GM19455 (cell line): Measurements from ENCODE around the gene ADK.
"Not testable (repeated sequence)": the region's sequence is repeated elsewhere in the genome, so short reads cannot be mapped to it uniquely, and the experiment has no call there.

Experiments
- ATAC-seq: cut with Tn5 transposase; IDR thresholded peaks from one replicate; pipeline ENCODE4 v1.9.1; 2021; ENCODE audit not compliant: unreplicated experiment

ADK gene

DNA sequence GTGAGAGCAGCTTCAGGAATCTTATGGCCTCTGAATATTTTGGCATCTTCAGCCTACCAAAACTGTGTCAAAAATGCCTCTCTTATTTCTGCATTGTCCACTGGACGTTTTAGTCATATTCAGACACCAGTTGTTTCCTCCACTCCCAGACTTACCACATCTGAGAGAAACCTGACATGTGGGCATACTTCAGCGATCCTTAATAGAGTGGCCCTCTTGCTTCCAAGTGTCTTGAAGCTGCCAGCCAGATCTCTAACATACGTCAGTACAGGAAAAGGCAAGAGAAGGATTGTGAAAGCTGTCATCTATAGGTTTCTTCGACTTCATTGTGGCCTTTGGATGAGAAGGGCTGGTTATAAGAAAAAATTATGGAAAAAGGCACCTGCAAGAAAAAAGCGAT is 376.6 kb downstream of the ADK start:
- ATAC-seq: not testable (repeated sequence)

DNA sequence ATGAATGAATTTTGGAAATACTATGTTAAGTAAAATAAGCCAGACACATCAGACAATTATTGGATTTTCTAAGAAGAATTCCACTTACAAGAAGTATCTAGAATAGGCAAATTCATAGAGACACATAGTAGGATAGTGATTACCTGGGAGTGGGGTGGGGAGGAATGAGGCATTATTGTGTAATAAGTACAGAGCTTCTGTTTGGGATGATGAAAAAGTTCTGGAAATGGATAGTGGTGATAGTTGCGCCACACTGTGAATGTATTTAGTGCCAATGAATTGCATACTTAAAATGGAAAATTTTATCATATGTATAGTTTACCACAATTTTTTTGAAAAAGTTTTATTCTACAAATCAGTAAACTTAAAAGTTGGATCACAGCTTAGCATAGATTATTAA is 378.2 kb downstream of the ADK start:
- no peak for ATAC-seq

DNA sequence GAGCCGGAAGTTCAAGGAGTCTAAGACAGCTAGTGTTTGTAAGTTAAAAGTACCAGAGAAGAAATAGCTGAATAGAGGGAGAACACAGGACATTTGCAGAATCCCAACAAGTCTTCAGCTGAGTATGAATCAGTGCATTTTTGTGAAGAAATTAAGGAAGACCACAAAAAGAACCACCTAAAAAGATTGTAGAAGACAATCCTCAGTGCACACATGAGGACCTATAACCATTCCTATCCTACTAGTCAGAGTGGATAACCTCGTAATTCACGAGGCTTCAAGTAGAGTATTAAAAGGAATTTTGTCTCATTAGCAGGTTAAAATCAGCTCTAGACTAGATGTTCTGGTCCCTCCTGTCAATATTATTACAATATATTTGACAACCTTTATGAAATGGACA is 380.0 kb downstream of the ADK start:
- ATAC-seq: no peak

DNA sequence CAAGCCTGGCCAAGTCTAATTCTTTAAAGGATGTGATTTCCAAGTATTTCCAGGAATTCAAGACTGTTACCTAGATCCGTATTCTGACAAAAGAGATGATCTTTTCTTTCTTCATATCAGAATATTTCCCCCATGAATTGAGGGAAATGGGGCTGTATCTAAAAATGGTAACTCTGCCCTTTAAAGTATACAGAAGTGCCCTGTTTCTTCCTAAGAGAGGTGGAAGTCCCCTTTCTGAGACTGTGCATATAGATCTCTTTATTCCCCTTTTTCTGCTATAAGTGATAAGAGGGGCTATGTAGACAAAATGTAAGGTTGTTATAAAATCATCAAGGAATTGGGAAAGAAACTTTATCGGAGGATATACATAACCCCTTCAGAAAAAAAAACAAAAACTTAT is 388.3 kb downstream of the ADK start:
- no peak for ATAC-seq

DNA sequence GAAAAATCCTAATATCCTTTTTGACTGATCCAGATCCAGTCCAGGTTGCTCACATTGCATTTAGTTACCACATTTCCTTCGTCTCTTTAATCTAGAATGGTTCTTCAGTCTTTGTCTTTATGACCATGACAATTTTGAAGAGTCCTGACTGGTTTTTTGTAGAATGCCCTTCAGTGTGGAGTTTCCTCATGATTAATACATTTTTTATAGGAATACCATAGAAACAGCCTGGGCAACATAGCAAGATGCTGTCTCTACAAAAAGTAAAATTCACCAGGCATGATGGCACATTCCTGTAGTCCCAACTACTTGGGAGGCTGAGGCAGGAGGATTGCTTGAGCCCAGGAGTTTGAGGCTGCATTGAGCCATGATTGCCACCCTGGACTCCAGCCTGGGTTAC is 390.4 kb downstream of the ADK start:
- ATAC-seq: no peak

DNA sequence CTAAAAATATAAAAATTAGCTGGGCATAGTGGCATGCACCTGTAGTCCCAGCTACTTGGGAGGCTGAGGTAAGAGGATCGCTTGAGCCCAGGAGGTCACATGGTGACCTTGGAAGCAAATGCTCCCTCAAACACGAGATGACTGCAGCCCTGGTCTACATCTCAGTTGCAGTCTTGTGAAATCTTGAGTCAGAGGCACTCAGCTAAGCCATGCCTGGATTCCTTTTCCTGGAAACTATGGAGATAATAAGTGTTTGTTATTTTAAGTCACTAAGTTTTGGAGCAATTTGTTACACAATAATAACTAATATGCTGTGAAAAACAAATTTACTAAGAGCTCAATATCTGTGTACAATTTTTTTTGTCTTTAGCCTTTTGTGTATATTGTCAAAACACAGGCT is 391.1 kb downstream of the ADK start:
- no peak for ATAC-seq

DNA sequence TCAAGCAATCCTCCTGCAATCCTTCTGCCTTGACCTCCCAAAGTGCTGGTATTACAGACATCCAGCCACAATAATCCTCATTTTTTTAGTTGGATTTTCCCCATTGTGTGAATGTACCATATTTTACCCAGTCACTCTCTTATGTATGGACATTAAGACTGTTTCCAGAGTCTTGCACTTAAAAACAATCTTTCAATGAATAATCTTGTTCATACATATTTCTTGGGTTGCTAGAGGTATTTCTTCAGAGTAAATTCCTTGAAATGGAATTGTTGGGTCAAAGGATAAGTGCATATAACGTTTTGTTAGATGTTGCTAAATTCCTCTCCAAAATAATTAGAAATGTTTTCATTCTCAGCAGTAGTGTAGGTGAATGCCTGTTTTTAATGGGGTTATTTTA is 392.3 kb downstream of the ADK start:
- ATAC-seq: no peak

DNA sequence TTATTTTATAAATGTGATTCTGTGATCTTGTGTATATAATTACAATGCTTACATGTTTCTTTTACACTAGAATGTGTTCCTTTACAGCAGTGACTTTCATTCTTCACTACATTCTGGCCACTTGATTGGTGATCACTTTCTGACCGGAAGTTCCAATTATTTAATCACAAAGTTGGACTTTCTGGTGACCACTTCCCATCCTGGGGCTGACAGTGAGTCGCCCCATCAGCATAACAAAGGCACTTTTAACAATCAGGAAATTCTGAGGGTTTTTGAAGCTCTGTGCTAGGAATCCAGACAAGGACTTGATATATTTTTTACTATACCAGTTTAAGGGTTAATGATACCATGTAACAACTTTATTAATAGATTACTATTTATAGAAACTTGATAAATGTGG is 393.1 kb downstream of the ADK start:
- ATAC-seq: no peak

DNA sequence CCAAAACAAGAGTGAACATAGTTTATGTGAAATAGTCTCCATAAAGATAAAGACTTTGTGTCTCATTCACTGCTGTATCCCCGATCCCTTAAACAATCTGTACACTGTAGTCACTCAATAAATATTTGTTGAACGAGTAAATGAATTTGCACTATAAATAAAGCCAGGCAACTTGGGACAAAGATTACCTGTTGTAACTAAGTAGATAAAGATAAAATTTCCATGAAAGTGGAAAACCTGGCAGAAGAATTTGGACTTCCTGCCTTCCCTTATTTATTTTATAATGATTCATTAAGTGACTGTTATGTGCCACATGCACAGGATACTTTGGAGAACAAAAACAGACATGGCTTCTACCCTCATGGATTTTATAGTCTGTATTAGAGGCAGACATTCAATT is 397.7 kb downstream of the ADK start:
- ATAC-seq: no peak

DNA sequence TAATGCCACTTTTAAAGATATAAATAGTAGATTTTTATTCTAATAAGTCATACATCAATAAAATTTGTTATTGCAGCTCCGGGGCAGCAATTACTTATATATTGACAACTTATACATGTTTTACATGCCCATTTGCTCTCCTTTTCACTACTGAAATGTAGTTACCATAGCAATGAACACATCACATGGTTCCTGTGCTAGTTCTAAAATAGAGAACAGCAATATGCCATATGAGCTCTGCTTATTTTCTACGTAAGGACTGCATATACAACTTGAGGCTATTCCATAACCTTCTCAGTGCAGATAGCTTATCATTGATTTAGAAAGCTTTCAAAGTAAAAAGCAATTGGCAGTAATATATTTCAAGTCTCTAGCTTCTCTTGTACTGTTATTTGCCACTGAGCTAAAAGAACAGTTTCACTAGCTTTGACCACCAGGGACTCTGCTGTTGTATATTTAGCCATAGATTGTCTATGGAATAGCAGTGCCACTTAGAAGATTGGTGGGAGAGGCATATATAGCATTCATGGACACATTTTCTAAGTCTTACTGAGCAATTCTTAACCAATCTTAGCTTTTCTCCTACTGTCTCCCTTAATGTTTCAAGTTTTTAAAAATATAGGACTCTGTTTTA is 405.2 kb downstream of the ADK start:
- no peak for ATAC-seq

DNA sequence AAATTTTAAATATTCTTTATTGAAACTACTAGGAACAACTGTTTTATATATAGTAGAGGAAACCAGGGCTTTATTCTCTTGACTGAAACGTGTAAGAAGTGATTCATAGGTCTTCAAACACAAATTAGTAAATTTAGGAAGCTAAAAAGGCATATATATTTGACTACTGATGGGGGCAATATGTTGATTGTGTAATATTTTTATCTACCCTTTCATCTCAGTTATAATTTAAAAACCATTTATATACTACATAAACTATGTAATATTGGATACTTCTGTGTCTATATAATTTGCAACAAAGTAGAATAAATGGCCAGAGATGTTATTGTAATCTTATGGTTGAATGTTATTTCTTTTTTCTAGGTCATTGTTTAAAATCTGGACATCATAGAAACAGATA is 406.1 kb downstream of the ADK start:
- no peak for ATAC-seq

DNA sequence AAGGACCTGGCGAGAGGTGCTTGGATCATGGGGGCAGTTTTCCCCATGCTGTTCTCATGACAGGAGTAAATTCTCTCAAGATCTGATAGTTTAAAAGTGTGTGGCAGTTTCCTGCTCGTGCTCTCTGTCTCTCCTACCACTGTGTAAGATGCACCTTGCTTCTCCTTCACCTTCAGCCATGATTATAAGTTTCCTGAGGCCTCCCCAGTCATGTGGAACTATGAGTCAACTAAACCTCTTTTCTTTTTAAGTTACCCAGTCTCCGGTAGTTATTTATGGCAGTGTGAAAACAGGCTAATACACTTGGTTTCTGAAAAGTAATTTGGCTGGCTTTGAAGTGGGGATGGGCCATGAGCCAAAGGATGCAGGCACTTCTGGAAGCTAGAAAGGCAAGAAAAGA is 407.4 kb downstream of the ADK start:
- ATAC-seq: no peak

DNA sequence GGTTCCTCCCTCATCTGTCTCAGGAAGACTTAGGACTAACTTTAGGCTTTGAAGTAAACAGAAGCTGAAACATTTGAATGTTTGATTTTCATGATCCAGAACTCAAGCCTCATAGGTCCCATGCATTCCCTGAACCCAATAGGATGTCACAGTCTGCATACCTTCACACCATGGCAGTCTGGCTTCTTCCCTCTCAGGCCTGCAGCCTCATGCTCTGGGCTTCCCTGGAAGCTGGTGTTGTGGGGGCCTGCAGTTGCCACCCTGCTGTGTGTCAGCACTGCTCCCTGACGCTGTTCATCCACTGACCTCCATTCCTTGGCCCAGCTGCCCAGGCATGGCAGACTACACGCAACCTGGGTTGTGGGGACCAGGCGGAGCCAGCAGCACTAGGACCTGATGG is 407.9 kb downstream of the ADK start:
- ATAC-seq: no peak

DNA sequence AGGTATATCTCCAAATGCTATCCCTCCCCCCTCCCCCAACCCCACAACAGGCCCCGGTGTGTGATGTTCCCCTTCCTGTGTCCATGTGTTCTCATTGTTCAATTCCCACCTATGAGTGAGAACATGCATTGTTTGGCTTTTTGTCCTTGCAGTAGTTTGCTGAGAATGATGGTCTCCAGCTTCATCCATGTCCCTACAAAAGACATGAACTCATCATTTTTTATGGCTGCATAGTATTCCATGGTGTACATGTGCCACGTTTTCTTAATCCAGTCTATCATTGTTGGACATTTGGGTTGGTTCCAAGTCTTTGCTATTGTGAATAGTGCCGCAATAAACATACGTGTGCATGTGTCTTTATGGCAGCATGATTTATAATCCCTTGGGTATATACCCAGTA is 417.9 kb downstream of the ADK start:
- ATAC-seq: not testable (repeated sequence)

DNA sequence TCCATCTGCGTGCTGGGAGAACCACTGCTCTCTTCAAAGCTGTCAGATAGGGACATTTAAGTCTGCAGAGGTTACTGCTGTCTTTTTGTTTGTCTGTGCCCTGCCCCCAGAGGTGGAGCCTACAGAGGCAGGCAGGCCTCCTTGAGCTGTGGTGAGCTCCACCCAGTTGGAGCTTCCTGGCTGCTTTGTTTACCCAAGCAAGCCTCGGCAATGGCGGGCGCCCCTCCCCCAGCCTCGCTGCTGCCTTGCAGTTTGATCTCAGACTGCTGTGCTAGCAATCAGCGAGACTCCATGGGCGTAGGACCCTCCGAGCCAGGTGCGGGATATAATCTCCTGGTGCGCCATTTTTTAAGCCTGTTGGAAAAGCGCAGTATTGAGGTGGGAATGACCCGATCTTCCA is 422.5 kb downstream of the ADK start:
- not testable (repeated sequence) for ATAC-seq

DNA sequence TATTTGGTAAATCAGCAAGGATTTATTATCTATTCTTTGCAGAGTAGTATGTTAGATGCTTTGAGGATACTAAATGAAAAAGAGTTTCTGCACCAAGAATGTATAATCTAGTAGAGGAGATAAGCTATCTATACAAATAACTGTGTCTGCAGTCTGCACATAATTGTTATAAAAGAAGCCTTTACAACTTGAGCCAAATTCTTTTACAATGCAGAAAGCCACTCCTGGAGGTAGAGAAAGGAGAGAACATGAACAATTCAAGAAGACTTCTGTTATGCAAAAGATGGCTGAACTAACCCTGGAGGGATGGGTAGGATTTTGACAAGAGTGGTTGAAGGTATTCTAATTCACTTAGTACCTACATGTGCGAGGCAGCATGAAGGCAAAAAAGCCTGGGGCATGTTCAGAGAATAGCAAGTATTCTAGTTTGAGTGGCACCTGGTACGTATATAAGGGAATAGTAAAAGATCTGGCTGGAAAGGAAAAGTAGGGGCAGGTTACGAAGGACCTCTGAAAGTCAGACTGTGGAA is 424.2 kb downstream of the ADK start:
- no peak for ATAC-seq

DNA sequence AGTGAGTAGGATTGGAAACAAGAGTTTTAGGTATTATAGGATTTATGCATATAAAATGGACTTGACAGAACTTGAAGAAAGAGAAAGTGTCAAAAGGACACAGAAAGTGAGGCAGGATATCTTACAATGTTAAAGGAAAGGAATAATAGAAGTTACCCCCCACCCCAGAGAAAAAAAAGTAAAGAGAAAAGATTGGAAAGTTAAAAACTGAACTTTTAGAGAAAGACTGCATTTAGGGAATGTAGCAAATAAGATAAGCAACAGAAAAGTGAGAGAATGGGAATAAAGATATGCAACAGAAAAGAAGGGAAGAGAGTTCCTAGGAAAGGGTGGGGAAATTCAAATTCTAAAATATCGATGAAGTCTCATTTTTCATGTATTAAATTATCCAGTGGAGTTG is 424.9 kb downstream of the ADK start:
- no peak for ATAC-seq

DNA sequence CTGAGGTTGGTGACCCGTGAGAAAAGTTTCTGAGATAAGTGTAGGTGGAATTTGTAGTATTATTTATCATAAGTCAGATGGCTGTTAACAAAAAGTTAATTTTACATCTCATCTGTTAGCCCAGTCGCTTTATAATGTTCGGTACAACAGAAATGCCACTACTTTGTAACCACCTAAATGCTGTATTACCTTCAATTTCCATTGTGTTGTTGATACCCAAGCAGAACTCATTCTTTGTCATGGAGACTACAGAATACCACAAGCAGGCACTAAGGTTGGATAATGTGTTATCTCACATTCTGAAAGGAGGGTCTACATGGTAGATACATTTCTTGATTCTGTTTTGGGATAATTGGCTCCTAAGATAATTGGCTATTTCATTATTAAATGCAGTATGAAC is 425.6 kb downstream of the ADK start:
- ATAC-seq: no peak

DNA sequence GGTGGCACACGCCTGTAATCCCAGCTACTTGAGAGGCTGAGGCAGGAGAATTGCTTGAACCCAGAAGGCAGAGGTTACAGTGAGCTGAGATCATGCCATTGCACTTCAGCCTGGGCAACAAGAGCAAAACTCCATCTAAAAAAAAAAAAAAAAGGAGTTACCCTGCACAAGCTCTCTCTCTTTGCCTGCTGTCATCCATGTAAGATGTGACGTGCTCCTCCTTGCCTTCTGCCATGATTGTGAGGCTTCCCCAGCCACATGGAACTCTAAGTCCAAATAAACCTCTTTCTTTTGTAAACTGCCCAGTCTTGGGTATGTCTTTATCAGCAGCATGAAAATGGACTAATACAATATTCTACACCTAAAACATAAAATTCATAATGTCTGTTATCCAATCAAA is 429.4 kb downstream of the ADK start:
- ATAC-seq: not testable (repeated sequence)

DNA sequence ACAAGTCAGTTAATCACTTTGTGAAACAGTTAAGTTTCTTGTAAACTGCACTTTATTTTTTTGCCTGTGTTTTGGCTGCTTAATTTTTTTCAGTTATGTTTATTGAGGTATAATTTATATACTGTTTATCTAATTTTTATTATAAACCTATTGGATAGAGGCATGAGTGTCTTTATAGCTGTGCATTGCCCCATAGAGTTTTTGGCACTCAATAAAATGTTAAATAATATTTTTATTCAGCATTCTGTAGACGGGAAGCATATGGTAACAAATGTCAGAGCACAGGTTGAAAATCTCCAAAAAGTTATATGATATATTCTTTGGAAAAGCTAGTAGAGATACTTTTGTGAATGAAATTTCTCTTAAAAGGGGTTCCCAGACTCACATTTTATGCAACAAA is 431.5 kb downstream of the ADK start:
- ATAC-seq: no peak

DNA sequence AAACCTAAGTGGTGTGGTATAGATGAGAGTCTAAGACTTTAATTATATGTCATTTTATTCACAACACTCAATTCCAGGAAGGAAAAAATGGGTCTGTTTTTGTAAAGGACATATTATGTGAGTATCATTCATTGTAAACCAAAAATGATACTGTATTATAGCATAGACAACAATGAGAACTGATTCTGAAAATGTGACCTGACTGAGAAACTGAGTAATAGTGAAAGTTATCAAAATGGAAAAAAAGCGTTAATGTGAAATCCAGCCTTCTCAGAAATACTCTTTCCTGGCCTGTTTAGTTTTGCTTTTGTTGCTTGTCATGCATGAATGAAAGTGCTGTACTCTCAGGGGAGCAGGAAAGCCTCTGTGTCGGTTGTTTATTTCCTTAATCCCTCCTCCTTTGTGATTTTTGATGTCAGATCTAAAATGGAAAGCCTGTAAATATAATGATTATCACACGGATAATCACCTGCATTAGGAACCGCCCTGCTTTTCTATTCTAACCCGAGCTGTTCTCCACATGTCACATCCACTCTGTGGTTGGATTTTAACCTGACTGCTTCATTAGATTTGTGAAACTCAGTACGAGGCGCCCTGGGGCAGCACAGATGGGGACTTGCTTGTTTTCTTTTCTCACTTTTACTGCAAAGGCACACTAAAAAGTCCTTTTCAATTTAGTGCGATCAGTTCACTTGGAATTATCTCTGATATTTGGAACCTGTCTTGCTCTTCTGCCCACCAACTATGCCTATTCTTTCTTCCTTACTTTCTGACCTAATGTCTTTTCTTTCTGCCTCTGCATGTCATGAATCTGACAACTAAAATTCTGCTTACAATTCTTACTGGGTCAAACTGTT is 434.4 kb downstream of the ADK start:
- peak; percentile 79 for ATAC-seq

DNA sequence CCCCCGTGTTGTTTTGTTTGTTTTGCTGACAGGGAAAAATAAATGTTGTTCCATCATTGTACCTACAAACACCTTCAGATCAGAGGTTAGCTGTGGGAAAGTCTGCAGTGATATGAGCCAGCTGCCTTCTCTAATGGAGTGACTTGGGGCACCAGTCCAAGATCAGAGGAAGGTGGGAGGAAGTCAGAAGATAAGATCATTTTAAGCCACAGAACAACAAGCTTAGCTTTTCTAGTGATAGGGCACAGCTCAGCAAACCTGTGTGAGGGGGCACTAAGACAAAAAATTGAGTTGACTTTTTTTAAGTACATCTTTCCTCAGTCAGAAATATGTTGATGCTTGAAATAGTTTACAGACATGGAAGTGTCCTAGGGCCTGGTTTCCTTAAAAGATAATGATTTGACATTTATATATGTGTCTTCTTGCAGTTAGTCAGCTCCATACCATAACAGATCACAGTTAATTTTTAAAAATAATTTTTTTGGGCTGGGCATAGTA is 435.1 kb downstream of the ADK start:
- ATAC-seq: no peak
